Prostate gland (tissue), 2 donors: ENCODE measurements around the gene APOA4. TPM values are rescaled to one million over a fixed set of nuclear protein-coding genes. Genes with fewer than 3 reads are reported as not detected.

Experiments used
- DNase-seq: peaks from one replicate; pipeline ENCODE4 v3.0.0-alpha.2; 2019; ENCODE audit warnings: low spot score
- H3K27ac ChIP-seq, 2 donors: fragments of 200-600 bp; sonication (generic); 2 replicates each; pipeline ENCODE4 v1.5.1; 2017 to 2019
- H3K27me3 ChIP-seq: fragments of 200-600 bp; sonication (generic); replicated peaks from 2 replicates; pipeline ENCODE4 v1.5.1; 2019; ENCODE audit not compliant: insufficient read depth
- H3K36me3 ChIP-seq, 2 donors: fragments of 200-600 bp; sonication (generic); 1 replicate in 1 of 2; 2 replicates in 1 of 2; pipeline versions ENCODE4 v1.5.1 to v1.8.1; 2017 to 2019
- H3K4me1 ChIP-seq: fragments of 200-600 bp; sonication (generic); replicated peaks from 2 replicates; pipeline ENCODE4 v1.5.1; 2019
- H3K4me3 ChIP-seq, 2 donors: fragments of 200-600 bp; sonication (generic); 2 replicates each; pipeline ENCODE4 v1.5.1; 2017 to 2019
- H3K9me3 ChIP-seq: fragments of 200-600 bp; sonication (generic); 2 replicates; pipeline ENCODE4 v1.5.1; 2017
- POLR2A ChIP-seq: fragments of 450-650 bp; IDR thresholded peaks from one replicate; pipeline ENCODE4 v1.6.1; 2016; ENCODE audit warnings: antibody characterized with exemption, mild to moderate bottlenecking
- POLR2AphosphoS5 ChIP-seq: sonication (generic); formaldehyde crosslinking; IDR thresholded peaks from one replicate; pipeline ENCODE4 v1.6.1; 2017; ENCODE audit warnings: antibody characterized with exemption
- WGBS: methylation state at CpG from one replicate; pipeline ENCODE4 v1.1.5; 2018; 5-methylcytosine and 5-hydroxymethylcytosine counted together
- intact Hi-C: fragments of 100-400 bp; cut with DNase I; formaldehyde crosslinking; loops from one replicate; pipeline ENCODE4 v1.14.2; 2022
- total RNA-seq, 2 donors: library from RNA; depleted of rRNA; stranded (reverse); fragments of >200 nt; gene quantifications; one replicate each; pipeline ENCODE4 v1.1.0, GENCODE V29; 2016
- TF ChIP-seq, protein P1 (sequence below), 4 experiments: fragments of 200-600 bp in 2 of 4; fragments of 450-650 bp in 2 of 4; sonication (generic) in 2 of 4; IDR thresholded peaks; 1 replicate in 3 of 4; 2 replicates in 1 of 4; pipeline ENCODE4 v1.5.1; 2016 to 2019; ENCODE audit warnings: antibody characterized with exemption in 4 of 4, mild to moderate bottlenecking in 2 of 4, moderate library complexity in 2 of 4

Gene APOA4
- total RNA-seq, 2 donors from 2014 or later, result not detected

DNA sequence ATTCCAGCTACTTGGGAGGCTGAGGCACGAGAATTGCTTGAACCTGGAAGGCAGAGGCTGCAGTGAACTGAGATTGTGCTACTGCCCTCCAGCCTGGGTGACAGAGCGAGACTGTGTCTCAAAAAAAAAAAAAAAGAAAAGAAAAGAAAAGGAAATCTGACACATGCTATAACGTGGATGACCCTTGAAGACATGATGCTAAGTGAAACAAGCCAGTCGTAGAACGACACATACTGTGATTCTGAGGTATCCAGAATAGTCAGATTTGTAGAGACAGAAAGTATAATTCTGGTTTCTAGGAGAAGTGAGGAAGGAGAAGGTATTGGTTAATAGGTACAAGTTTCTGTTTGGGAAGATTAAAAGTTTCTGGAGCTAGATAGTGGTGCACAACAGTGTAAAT, 24.7 kb downstream of the APOA4 start:
- H3K27ac ChIP-seq, result no peak overlapping the region
- 91% methylated on average over 5 of the region's 5 CpGs for WGBS
- TF ChIP-seq POLR2A (no peak), POLR2AphosphoS5 (no peak)
- TF ChIP-seq, protein P1, sequence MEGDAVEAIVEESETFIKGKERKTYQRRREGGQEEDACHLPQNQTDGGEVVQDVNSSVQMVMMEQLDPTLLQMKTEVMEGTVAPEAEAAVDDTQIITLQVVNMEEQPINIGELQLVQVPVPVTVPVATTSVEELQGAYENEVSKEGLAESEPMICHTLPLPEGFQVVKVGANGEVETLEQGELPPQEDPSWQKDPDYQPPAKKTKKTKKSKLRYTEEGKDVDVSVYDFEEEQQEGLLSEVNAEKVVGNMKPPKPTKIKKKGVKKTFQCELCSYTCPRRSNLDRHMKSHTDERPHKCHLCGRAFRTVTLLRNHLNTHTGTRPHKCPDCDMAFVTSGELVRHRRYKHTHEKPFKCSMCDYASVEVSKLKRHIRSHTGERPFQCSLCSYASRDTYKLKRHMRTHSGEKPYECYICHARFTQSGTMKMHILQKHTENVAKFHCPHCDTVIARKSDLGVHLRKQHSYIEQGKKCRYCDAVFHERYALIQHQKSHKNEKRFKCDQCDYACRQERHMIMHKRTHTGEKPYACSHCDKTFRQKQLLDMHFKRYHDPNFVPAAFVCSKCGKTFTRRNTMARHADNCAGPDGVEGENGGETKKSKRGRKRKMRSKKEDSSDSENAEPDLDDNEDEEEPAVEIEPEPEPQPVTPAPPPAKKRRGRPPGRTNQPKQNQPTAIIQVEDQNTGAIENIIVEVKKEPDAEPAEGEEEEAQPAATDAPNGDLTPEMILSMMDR (IDR thresholded peaks at IDR 0.05), result no peak
- H3K4me3 ChIP-seq, result no peak overlapping the region
- intact Hi-C loops, result loop anchor here (10.0 kb wide), 1 partner anchor 76 kb away; no protein-coding TSS in a partner anchor
- H3K27me3 ChIP-seq, result no peaks in the 10 kb centered on the region
- H3K36me3 ChIP-seq, result no peaks in the 10 kb centered on the region
- DNase-seq, result no peak
- H3K9me3 ChIP-seq, result no peaks in the 10 kb centered on the region
- no peaks in the 10 kb centered on the region for H3K4me1 ChIP-seq

DNA sequence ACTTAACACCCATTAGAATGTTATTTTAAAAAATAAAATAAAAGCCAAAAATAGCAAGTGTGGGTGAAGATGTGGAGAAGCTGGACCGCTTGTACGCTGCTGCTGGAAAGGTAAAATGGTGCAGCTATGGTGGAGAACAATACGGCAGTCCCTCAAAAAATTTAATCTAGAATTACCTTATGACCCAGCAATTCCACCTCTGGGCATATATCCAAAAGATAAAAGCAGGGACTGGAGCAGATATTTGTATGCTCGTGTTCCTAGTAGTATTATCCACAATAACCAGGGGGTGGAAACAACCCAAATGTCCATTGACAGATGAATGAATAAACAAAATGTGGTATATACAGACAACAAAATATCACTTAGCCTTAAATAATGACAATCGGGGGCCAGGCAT, 25.3 kb downstream of the APOA4 start:
- Histone ChIP-seq H3K4me3 (no peak overlapping the region), H3K36me3 (no peaks in the 10 kb centered on the region), H3K27me3 (no peaks in the 10 kb centered on the region), H3K27ac (no peak overlapping the region), H3K4me1 (no peaks in the 10 kb centered on the region), H3K9me3 (no peaks in the 10 kb centered on the region)
- TF ChIP-seq, protein P1 (IDR thresholded peaks at IDR 0.05), result no peak
- TF ChIP-seq POLR2A, result no peak
- no peak for TF ChIP-seq POLR2AphosphoS5
- intact Hi-C loops, result loop anchor here (10.0 kb wide), 1 partner anchor 77 kb away; no protein-coding TSS in a partner anchor
- 82% methylated on average over 5 of the region's 5 CpGs for WGBS
- no peak for DNase-seq

DNA sequence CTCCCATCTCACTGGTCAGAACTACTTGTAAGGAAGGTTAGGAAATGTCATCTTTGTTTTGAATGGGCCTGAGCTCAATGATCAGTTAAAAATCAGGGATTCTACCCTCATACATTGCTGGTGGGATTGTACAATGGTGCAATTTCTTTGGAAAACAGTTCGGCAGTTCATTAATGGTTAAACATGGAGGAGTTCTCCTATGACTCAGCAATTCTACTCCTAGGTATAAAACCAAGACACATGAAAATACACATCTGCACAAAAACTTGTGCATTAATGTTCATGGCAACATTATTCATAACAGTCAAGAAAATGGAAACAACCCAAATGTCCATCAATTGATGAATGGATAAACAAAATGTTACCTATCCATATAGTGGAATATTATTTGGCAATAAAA, 26.6 kb downstream of the APOA4 start:
- no peak for DNase-seq
- H3K27ac ChIP-seq, result no peak overlapping the region
- TF ChIP-seq POLR2A (no peak), POLR2AphosphoS5 (no peak)
- TF ChIP-seq, protein P1 (IDR thresholded peaks at IDR 0.05), result no peak
- no peaks in the 10 kb centered on the region for H3K4me1 ChIP-seq
- no peaks in the 10 kb centered on the region for H3K36me3 ChIP-seq
- no peaks in the 10 kb centered on the region for H3K27me3 ChIP-seq
- 82% methylated on average over 1 of the region's 1 CpG for WGBS
- intact Hi-C loops, result loop anchor here (10.0 kb wide), 1 partner anchor 78 kb away; no protein-coding TSS in a partner anchor
- no peaks in the 10 kb centered on the region for H3K9me3 ChIP-seq
- H3K4me3 ChIP-seq, result no peak overlapping the region

DNA sequence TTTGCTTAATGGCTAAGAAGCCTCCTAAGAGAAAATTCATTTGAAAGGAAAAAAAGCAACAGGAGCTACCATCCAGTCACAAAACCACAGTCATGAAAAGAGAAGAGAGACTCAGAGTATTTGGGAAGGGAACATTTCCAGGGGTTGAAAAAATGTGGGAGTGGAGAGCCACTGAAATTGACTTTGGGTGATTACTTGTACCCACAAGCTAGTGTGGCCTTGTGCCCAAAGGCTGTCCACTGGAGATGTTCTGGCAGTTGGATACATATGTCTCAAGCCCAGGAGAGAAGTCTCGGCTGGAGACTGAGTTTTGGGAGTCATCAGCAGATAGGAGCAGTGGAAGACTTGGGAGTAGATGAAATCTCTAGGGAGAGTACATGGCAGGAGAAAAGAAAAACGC, 28.3 kb downstream of the APOA4 start:
- H3K27me3 ChIP-seq, result no peaks in the 10 kb centered on the region
- TF ChIP-seq POLR2A, result no peak
- TF ChIP-seq, protein P1 (IDR thresholded peaks at IDR 0.05), result no peak

DNA sequence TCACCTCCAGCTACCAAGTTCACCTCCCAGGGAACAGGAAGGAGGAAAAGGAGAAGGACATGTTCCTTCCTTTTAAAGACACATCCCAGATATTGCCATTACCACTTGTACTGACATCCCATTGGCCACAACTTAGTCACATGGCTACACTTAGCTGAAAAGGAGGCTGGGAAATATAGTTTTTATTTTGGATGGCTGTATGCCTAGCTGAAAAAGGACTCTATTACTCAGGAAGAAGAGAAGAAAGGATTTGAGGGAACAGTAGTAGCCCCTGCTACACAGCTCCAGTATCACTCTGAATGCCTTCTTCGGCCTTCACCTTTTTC, 29.4 kb downstream of the APOA4 start:
- H3K36me3 ChIP-seq, result no peaks in the 10 kb centered on the region
- 100% methylated on average over 1 of the region's 1 CpG for WGBS

More for the DNA sequence above, 28.3 kb downstream of the APOA4 start:
- Histone ChIP-seq H3K4me1 (no peaks in the 10 kb centered on the region), H3K4me3 (no peak overlapping the region), H3K27ac (no peak overlapping the region), H3K36me3 (no peaks in the 10 kb centered on the region), H3K9me3 (no peaks in the 10 kb centered on the region)
- WGBS, result 85% methylated on average over 2 of the region's 2 CpGs
- intact Hi-C loops, result loop anchor here (10.0 kb wide), 1 partner anchor 80 kb away; no protein-coding TSS in a partner anchor
- DNase-seq, result no peak

More for the DNA sequence above, 29.4 kb downstream of the APOA4 start:
- Histone ChIP-seq H3K9me3 (no peaks in the 10 kb centered on the region), H3K27me3 (no peaks in the 10 kb centered on the region), H3K4me3 (no peak overlapping the region), H3K4me1 (no peaks in the 10 kb centered on the region), H3K27ac (no peak overlapping the region)
- intact Hi-C loops, result loop anchor here (2.0 to 10.0 kb wide), 2 partner anchors 43 to 81 kb away; partner anchors contain the start of gene APOA1
- TF ChIP-seq POLR2A (no peak), POLR2AphosphoS5 (no peak)
- TF ChIP-seq, protein P1 (IDR thresholded peaks at IDR 0.05), result no peak
- DNase-seq, result no peak
